D721Med (cell line): ENCODE measurements around the gene PRSS33.

Experiments used
- DNase-seq: peaks from one replicate; pipeline ENCODE4 v3.0.0; 2011; ENCODE audit warnings: low spot score; ENCODE audit not compliant: insufficient read length
- FAIRE-seq: peaks from 2 replicates; lab custom pipeline; 2011; peaks lifted over from hg19 to GRCh38; lab: Jason Lieb, UNC
- TF ChIP-seq, protein P1 (sequence below): IDR thresholded peaks from 2 replicates; pipeline ENCODE4 v1.5.1; 2012; ENCODE audit warnings: mild to moderate bottlenecking, control low read depth; ENCODE audit not compliant: insufficient read depth; ENCODE audit errors: missing control alignments

Gene PRSS33

DNA sequence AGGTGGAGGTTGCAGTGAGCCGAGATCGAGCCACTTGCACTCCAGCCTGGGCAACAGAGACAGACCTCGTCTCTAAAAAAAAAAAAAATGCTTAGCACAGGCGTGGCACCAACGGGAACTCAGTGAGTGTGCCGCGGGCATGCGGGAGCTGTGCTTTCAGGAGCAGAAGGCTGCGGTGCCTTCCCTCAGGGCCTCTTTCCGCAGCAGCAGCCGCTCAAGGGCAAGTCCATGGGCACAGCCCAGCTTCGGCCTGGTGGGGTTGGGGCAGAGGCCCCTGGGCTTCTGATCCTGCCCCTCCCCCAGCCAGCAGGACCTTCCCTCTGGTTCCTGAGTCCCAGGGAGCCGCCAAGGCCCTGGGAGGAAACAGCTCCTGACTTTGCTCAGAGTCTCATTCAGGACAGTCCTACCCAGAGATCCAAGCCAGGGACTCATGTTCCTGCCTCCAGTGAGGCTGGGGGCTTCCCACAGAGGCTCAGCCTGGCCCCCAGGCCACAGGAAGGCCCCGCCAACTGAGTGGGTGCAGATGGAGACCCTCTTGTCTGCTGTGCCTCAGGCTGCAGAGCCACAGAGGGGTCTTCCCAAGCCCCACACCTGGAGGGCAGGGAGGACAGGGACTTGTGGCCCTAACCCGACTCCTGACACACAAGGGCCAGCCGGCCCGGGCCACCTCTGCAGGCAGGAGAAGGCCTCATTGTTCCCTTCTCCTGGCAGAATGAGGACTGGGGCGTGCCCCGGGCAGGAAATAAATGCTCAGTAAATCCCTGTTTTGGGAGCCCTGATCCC, 39.4 kb upstream of the PRSS33 start:
- TF ChIP-seq, protein P1, sequence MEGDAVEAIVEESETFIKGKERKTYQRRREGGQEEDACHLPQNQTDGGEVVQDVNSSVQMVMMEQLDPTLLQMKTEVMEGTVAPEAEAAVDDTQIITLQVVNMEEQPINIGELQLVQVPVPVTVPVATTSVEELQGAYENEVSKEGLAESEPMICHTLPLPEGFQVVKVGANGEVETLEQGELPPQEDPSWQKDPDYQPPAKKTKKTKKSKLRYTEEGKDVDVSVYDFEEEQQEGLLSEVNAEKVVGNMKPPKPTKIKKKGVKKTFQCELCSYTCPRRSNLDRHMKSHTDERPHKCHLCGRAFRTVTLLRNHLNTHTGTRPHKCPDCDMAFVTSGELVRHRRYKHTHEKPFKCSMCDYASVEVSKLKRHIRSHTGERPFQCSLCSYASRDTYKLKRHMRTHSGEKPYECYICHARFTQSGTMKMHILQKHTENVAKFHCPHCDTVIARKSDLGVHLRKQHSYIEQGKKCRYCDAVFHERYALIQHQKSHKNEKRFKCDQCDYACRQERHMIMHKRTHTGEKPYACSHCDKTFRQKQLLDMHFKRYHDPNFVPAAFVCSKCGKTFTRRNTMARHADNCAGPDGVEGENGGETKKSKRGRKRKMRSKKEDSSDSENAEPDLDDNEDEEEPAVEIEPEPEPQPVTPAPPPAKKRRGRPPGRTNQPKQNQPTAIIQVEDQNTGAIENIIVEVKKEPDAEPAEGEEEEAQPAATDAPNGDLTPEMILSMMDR, result no peak
- DNase-seq (no peak), FAIRE-seq (no peak)

DNA sequence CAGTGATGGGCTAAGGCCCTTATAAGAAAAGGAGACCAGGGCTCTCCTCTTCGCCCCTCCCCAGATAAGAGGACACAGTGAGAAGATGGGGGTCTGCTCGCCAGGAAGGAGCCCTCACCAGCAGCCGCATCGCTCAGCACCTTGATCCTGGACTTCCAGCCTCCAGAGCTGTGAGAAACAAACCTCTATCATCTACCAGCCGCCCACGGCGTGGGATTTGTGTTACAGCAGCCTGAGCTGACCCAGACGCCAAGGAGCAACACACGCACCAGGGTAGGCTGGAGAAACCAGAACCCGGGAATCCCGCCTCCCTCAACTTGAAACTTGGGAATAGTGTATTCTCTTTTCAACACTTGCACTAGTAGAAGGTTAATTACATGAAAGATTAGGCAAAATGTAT, 38.5 kb upstream of the PRSS33 start:
- DNase-seq, result no peak
- FAIRE-seq, result no peak
- TF ChIP-seq, protein P1, result no peak

DNA sequence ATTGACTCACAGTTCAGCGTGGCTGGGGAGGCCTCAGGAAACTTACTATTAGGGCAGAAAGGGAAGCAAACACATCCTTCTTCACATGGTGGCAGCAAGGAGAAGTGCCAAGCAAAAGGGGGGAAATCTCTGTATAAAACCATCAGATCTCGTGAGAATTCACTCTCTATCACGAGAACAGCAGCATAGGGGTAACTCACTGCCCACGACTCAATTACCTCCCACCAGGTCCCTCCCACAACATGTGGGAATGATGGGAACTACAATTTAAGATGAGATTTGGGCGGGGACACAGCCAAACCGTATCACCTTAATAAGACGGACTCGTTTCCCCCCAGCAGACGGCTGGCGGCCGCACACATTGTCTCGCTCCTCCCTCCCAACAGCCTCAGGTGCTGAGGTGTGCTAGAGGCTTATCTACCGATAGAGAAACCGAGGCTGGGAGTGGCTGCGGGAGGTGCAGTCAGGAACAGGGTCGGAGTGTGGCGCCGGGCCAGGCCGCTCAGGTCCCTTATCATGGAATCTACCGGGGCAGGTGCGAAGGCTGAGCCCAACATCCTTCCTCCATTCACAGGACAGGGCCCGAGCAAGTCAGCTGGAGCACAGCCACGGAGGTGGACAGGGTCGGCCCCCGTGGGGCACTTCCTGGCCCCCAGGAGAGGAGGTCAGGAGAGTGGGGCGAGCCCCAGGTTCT, 37.8 kb upstream of the PRSS33 start:
- FAIRE-seq (no peak), DNase-seq (no peak)
- TF ChIP-seq, protein P1, result no peak

DNA sequence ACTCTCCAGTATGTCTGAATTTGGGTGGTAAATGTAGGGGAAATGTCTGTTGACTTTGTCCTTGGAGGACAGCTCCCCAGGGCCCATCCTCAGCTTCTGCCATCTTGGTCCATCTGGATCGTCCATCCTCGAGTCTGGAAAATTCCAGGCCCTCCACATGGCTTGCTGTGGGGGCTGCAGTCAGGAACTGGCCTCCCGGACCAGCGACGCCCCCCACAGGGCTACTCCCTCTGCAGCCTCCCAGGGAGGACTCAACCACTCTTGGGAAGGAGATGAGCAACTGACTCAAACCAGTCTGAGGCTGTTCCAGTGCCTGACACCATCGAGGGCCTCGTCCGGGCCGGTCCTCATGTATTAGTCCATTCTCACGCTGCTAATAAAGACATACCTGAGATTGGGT, 37.3 kb upstream of the PRSS33 start:
- TF ChIP-seq, protein P1, result no peak
- DNase-seq (no peak), FAIRE-seq (no peak)

DNA sequence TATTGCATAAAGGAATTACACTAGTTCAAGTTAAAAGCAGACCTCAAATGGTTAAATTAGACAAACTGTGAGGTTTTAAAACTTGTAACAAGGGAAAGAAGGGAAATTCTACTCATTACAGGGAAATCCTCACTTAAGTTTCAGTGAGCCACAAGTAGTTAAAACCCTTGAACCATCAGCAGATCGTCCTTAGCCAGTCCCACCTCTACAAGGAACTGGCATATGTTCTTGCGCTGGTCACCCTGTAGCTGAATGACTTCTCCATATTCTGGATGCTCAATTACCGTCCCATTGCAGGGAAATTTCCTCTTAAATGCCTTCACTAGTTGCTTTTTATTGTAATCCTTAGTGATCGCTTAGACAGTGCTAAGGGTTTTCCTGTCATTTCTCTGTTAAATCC, 35.1 kb upstream of the PRSS33 start:
- TF ChIP-seq, protein P1, result no peak
- DNase-seq (no peak), FAIRE-seq (no peak)

DNA sequence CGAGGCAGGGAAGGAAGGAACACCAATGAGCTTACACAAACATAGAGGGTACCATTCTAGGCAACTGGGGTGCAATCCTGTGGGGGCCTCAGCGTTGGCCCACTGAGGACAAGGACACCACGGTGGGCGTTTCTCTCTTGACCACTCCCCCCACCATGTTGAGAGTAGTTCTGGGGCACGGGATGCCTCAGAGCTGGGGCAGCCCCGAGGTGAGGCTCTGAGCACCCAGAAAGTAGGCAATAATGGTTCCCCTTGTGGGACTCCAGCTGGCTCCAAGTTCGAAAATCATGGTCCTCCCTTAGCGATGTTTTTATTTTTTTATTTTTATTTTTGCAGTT, 34.8 kb upstream of the PRSS33 start:
- TF ChIP-seq, protein P1, result no peak
- DNase-seq (no peak), FAIRE-seq (no peak)

DNA sequence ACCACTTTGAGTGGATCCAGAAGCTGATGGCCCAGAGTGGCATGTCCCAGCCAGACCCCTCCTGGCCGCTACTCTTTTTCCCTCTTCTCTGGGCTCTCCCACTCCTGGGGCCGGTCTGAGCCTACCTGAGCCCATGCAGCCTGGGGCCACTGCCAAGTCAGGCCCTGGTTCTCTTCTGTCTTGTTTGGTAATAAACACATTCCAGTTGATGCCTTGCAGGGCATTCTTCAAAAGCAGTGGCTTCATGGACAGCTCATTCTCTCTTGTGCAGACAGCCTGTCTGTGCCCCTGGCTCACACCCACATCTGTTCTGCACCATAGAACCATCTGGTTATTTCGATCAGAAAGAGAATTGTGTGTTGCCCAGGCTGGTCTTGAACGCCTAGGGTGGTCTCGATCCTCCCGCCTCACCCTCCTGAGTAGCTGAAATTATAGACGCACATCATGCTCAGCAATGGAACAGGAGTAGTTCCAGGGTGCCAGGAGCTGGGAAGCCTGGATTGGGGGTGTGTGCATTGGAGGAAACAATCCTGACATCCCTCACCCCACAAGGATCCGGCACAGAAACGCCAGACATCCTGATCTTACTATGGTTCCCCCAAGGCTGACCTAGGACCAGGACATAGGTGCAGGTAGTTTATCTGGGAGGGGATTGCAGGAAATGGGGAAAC, 34.3 kb upstream of the PRSS33 start:
- FAIRE-seq (no peak), DNase-seq (no peak)
- TF ChIP-seq, protein P1, result no peak
